GM08714 (cell line): ENCODE results near the gene RHOC.

Experiments used
- H3K4me3 ChIP-seq: fragments of 200-500 bp; sonication (Bioruptor generic); 2 replicates; pipeline ENCODE4 v1.5.1; 2014; ENCODE audit warnings: mild to moderate bottlenecking, low read length, inconsistent platforms
- ZNF274 ChIP-seq: IDR thresholded peaks from 2 replicates; pipeline ENCODE4 v1.6.1; 2012; ENCODE audit warnings: mild to moderate bottlenecking, low read depth, low read length

The RHOC gene

GRCh38 chr1:112688781-112689193, 18.1 kb downstream of the RHOC start:
- no peak for TF ChIP-seq ZNF274
- no peak overlapping the region for H3K4me3 ChIP-seq

- TF ChIP-seq ZNF274 = no peak
- no peak overlapping the region for H3K4me3 ChIP-seq
These were observed 19.0 kb downstream of the RHOC start for GRCh38 chr1:112687785-112688496.

DNA sequence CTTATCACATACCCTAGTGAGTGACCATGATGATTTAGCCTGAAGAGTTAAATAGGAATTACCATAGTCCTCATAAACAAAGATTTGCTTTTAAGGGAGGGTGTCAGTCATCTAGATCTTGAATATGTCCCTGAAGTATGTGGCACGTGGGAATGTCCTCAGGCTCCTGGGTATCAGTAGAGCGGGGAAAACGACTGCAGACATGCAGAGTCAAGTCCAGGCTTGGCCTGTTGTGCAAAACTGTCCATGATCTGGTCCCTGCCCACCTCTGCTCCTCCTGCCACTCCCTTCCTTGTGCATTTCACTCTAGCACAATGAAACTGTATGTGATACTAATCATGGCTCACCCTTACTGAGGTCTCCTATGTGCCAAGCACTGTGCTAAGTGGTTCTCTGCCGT, 19.6 kb downstream of the RHOC start:
- no peak overlapping the region for H3K4me3 ChIP-seq
- no peak for TF ChIP-seq ZNF274

DNA sequence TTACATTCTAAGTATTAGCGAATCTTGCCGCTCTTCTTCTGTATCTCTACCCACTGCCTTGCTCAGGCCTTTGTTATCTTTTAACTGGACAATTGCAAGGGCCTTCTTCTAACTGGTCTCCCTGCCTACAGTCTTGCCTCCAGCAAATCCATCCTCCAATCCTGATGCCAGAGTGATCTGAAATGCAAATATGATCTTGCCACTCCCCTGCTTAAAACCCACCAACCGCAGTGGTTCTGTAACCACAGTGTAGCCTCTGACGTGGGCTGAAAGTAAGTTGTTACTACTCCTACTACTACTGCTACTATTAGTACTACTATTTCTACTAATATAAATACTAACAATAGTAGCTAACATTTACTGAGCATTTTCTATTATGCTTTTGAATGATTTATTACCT, 20.1 kb downstream of the RHOC start:
- TF ChIP-seq ZNF274 = no peak
- H3K4me3 ChIP-seq = no peak overlapping the region

- no peak overlapping the region for H3K4me3 ChIP-seq
- TF ChIP-seq ZNF274 = no peak
These were observed 20.5 kb downstream of the RHOC start for GRCh38 chr1:112686417-112686816.

GRCh38 chr1:112685913-112686312, 21.0 kb downstream of the RHOC start:
- no peak overlapping the region for H3K4me3 ChIP-seq
- no peak for TF ChIP-seq ZNF274

- TF ChIP-seq ZNF274 = no peak
These were observed 28.3 kb downstream of the RHOC start for GRCh38 chr1:112678605-112679004.

DNA sequence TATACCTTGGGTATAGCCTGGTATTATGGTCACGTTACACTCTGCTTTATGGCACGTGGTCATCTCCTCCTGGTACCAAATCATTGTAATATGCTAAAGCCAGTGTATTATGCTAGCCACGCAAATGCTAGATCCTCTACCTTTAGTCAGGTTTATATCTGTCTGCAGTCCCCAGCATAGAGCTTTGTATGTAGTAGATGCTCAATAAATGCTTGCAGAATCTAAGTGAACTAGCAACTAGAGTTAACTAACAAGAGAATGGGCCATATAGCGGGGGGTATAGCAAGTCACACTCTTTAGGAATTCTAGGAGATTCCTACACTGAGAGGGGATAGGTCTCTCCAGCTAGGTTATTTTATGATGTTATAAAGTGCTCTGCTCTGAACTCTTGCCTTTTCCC, 29.4 kb downstream of the RHOC start:
- no peak overlapping the region for H3K4me3 ChIP-seq
- TF ChIP-seq ZNF274 = no peak

More at GRCh38 chr1:112678605-112679004, 28.3 kb downstream of the RHOC start:
- no peak overlapping the region for H3K4me3 ChIP-seq

DNA sequence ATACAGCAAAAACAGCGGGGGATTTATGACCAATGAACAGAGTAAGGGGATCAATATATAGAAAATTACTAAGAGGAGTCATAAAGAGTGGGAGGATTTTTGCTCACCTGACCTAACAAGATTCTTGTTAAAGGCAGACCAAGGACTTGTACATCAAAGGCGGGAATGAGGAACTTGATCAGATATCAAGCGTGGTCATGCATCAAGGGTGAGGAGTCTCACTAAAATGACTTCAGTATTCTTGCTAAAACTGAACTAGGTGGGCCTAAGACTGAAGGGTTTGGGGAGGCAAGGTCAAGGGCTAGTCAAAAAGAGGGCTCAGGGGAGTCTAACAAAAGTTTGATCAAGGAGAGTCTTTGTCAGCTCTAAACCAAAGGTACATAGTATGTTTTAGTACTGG, 30.4 kb downstream of the RHOC start:
- H3K4me3 ChIP-seq = no peak overlapping the region
- no peak for TF ChIP-seq ZNF274

- TF ChIP-seq ZNF274 = no peak
- peak overlapping the region; percentile 76 for H3K4me3 ChIP-seq
These were observed 31.1 kb downstream of the RHOC start for GRCh38 chr1:112675728-112676381.

DNA sequence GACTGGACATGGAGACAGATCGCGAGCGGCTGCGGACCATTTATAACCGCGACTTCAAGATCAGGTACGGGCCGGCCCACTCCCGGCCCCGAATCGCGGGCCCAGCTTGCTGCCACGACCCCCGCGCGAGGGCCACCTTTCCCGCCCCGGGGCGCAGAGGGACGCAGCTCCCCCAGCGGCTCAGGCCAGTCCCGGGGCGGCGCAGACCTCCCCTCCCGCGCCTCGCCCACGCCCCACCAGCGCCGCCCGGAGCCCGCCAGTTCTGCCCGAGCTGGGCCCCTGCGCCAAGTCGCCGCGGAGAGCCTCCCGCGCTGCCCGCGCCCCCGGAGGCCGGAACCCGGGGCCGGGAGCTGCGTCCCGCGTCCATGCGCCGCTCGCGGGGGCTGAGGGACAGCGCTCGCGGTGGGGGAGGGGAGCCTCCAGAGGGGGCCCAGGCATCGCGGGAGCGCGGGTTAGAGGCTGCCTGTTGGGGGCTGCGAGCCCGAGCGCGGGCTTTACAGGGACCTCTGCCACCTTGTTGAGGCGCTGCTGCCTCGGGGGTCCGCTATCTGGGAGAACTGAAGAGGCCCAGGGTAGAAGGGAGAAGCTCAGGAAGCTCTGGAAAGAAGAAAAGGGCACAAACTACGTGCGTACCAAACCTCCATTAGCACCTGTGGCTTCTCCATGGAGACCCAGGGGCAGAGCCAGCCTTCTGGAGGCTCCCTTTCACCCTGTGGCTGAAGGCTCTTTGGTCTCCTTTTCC, 31.8 kb downstream of the RHOC start:
- TF ChIP-seq ZNF274 = no peak
- peak overlapping the region; percentile 76 for H3K4me3 ChIP-seq

DNA sequence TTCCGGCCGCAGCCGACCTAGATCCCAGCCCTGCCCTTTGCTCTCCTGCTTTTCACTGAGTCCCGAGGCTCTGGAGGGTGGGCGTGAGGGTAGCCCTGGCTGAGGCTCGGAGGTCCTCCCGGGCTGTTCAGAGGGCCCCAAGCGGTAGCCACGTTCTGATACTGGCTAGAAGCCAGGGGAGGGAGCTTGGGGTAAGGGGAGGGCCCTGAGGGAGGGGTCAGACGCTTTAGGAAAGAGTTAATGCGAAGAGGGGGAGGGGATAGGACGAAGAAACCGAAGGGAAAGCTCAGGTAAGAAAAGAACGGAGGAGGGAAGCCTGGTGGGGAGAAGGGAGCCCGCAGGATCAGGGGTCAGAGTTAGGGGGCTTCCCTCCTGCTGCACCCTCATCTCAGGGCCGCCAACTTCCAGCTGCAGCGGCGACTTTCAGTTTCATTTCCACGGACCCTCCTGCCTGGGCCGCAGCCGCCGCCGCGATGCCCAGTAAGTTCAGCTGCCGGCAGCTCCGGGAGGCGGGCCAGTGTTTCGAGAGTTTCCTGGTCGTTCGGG, 32.4 kb downstream of the RHOC start, which contains the start of gene MOV10:
TSS of gene MOV10 (plus strand) at position 220 of the 546 bp plus-strand sequence. CDS start at position 474, 254 bp downstream.
- TF ChIP-seq ZNF274 = no peak

DNA sequence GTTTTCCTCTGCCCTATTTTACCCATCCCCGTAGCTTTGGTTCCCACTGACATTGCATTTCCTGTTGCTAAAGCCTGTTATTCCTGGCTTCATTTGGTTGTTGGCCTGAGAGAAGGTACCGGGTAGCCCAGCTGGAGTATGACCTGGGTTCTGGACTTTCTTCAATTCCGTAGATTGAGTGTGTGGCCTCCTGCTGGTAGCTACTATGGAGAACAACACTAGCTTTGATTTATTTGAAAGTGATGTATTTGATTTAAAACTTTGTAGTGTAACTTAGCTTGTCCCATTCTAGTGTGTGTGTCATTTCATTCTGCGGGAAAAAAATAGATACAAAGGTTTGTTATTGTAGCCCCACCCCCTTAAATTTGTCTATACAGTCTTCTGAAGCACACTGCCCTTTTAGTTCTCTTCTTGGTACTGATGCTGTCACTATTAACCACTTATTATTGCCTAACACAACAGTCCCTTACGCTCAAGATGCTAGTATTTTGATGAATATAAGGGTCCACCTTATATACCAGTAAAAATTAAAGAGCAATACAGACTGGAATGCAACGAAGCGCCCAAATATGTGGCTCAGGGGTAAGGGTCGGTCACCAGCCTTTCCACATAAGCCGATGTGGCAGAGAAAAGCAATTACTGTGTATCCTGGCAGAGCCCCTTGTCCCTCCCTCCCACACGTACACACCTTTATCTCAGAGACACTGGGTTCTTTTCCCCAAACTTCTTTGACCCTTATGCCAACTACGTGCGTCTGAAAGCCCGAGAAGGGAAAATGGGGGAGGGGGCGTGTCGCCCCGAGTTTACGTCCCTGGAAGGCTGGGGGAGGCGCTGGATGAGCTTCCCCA, 33.1 kb downstream of the RHOC start:
- H3K4me3 ChIP-seq = peak overlapping the region; percentile 76
- no peak for TF ChIP-seq ZNF274

More for the DNA sequence above, 32.4 kb downstream of the RHOC start, which contains the start of gene MOV10:
- peak within 1 kb of the TSS; percentile 76 for H3K4me3 ChIP-seq
